Gastroesophageal sphincter (tissue), 4 donors: ENCODE measurements around the gene RMI1. TPM values are rescaled to one million over a fixed set of nuclear protein-coding genes. Genes with fewer than 3 reads are reported as not detected.
A peak's percentile ranks its signal among the peaks of the same experiment; 100 is the strongest.

Source experiments
- ATAC-seq: fragments of 150-250 bp; one replicate; pipeline ENCODE4 v1.9.1; 2016; ENCODE audit warnings: mild to moderate bottlenecking, moderate library complexity
- H3K27ac ChIP-seq, 4 donors: fragments of 200-600 bp; sonication (generic) in 3 of 4; 1 replicate in 3 of 4; 2 replicates in 1 of 4; pipeline ENCODE4 v1.5.1; 2016 to 2019
- H3K27me3 ChIP-seq: fragments of 200-600 bp; sonication (generic); one replicate; pipeline ENCODE4 v1.5.1; 2019
- H3K36me3 ChIP-seq, 2 donors: fragments of 200-600 bp; sonication (generic); one replicate each; pipeline ENCODE4 v1.5.1; 2019; ENCODE audit warnings: control low read depth in 1 of 2
- H3K4me1 ChIP-seq, 3 donors: fragments of 200-600 bp; sonication (generic); 1 replicate in 2 of 3; 2 replicates in 1 of 3; pipeline ENCODE4 v1.5.1; 2016 to 2019; ENCODE audit warnings: control low read depth in 2 of 3
- H3K4me3 ChIP-seq, 2 donors: fragments of 200-600 bp; sonication (generic); one replicate each; pipeline ENCODE4 v1.5.1; 2019; ENCODE audit warnings: mild to moderate bottlenecking in 1 of 2, moderate library complexity in 1 of 2
- H3K9me3 ChIP-seq, 3 donors: fragments of 200-600 bp; sonication (generic); one replicate each; pipeline ENCODE4 v1.5.1; 2017 to 2019; ENCODE audit warnings: control low read depth in 2 of 3
- EP300 ChIP-seq: sonication (generic); formaldehyde crosslinking; IDR thresholded peaks from one replicate; pipeline ENCODE4 v1.6.1; 2017; ENCODE audit warnings: antibody characterized with exemption, mild to moderate bottlenecking
- POLR2A ChIP-seq, 2 donors: fragments of 450-650 bp; IDR thresholded peaks; one replicate each; pipeline ENCODE4 v1.6.1; 2017; ENCODE audit warnings: antibody characterized with exemption in 2 of 2, mild to moderate bottlenecking in 2 of 2, moderate library complexity in 1 of 2
- POLR2AphosphoS5 ChIP-seq: sonication (generic); formaldehyde crosslinking; IDR thresholded peaks from one replicate; pipeline ENCODE4 v1.6.1; 2017; ENCODE audit warnings: antibody characterized with exemption
- WGBS, 2 donors: methylation state at CpG; one replicate each; pipeline ENCODE4 v1.1.5; 2018; ENCODE audit warnings: low coverage in 1 of 2; 5-methylcytosine and 5-hydroxymethylcytosine counted together
- total RNA-seq, 4 donors: library from RNA; depleted of rRNA; stranded (reverse); fragments of >200 nt; gene quantifications; one replicate each; pipeline ENCODE4 v1.1.0, GENCODE V29; 2016
- TF ChIP-seq, protein P1 (sequence below), 4 experiments: fragments of 200-600 bp in 2 of 4; fragments of 450-650 bp in 2 of 4; sonication (generic) in 1 of 4; IDR thresholded peaks; one replicate each; pipeline ENCODE4 v1.5.1; 2017 to 2019; ENCODE audit warnings: antibody characterized with exemption in 4 of 4, mild to moderate bottlenecking in 2 of 4, moderate library complexity in 2 of 4

The RMI1 gene
- total RNA-seq, 4 donors from 2014 or later, result 2.8 to 17.6 (median 4.5) TPM

DNA sequence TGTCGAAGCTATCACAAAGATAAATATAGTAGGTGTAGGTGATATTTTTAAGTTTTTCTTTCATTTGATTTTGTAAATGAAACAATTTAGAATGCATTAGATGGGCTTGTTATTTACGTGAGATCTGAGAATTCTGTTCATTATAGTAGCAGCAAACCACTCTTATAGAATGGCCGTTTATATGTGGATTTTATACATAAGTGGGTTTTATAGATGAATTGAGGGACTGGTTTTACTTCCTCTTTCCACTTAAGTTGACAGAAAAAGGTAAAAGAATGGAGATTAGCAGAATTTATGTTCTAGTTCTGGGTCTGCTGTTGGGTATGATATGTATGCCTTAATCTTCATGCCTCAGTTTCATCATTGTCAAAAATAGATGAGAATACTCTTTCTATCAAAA lies 5.6 kb downstream of the RMI1 start:
- H3K27me3 ChIP-seq, result no peaks in the 10 kb centered on the region
- H3K4me3 ChIP-seq, result no peak overlapping the region
- no peaks in the 10 kb centered on the region for H3K36me3 ChIP-seq
- H3K9me3 ChIP-seq, result no peaks in the 10 kb centered on the region
- peak overlapping the region; percentile 45 to 99 (median 68) for H3K27ac ChIP-seq
- H3K4me1 ChIP-seq, result peaks cover 0 to 69% (median 3%) of the 10 kb centered on the region in 3 donors
- TF ChIP-seq POLR2AphosphoS5, result no peak
- TF ChIP-seq, protein P1, sequence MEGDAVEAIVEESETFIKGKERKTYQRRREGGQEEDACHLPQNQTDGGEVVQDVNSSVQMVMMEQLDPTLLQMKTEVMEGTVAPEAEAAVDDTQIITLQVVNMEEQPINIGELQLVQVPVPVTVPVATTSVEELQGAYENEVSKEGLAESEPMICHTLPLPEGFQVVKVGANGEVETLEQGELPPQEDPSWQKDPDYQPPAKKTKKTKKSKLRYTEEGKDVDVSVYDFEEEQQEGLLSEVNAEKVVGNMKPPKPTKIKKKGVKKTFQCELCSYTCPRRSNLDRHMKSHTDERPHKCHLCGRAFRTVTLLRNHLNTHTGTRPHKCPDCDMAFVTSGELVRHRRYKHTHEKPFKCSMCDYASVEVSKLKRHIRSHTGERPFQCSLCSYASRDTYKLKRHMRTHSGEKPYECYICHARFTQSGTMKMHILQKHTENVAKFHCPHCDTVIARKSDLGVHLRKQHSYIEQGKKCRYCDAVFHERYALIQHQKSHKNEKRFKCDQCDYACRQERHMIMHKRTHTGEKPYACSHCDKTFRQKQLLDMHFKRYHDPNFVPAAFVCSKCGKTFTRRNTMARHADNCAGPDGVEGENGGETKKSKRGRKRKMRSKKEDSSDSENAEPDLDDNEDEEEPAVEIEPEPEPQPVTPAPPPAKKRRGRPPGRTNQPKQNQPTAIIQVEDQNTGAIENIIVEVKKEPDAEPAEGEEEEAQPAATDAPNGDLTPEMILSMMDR (IDR thresholded peaks at IDR 0.05), result no peak
- no peak for TF ChIP-seq POLR2A (IDR thresholded peaks at IDR 0.05)
- no peak for TF ChIP-seq EP300
- 74 to 87% methylated on average over 3 of the region's 3 CpGs for WGBS, 2 donors
- ATAC-seq, result no peak

DNA sequence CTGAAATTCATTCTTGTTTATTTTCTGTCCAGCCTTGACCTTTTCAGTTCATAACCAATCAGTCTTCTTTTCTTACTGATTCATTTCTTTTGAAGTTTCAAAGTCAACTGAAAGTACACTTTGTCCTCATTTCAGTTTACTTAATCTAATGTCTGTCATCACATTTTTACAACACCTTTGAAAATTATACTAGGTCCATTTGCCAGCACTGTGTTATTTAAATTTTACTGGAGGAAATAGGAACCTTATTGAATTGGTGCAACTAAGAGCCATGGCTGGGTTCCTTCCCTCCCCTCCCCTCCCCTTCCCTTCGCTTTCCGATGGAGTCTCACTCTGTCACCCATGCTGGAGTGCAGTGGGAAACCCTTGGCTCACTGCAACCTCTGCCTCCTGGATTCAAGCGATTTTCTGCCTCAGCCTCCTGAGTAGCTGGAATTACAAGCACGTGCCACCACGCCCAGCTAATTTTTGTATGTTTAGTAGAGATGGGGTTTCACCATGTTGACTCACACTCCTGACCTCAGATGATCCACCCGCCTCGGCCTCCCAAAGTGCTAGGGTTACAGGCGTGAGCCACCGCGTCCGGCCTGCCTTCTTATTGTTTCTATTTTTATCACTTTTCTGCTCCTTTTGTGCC lies 6.3 kb downstream of the RMI1 start:
- Histone ChIP-seq H3K36me3 (no peaks in the 10 kb centered on the region), H3K27me3 (no peaks in the 10 kb centered on the region), H3K9me3 (no peaks in the 10 kb centered on the region), H3K4me1 (peaks cover 0 to 63% (median 3%) of the 10 kb centered on the region in 3 donors), H3K27ac (peak overlapping the region; percentile 54 to 99 (median 68)), H3K4me3 (no peak overlapping the region)
- TF ChIP-seq POLR2A (IDR thresholded peaks at IDR 0.05) (no peak), POLR2AphosphoS5 (peak; percentile 60), EP300 (no peak)
- TF ChIP-seq, protein P1 (IDR thresholded peaks at IDR 0.05), result no peak
- WGBS, 2 donors, result 68 to 85% methylated on average over 4 to 11 of the region's 11 CpGs
- ATAC-seq, result peak; percentile 88

DNA sequence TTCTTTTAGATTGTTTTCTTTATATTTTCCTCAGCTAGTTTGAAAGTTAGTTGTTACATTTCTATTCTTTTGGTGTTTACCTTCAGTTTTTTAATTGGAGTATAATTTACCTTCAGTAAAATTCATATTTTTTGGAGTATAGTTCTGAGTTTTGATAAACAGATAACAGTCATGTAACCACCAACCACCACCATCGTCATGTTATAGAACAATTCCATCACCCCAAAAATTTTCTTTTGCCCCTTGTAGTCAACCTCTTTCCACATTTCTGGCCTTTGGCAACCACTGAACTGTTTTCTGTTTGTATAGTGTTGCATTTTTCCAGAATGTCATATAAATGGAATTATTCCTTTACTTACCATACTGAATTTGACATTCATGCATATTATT lies 6.8 kb downstream of the RMI1 start:
- no peak for TF ChIP-seq POLR2AphosphoS5
- TF ChIP-seq POLR2A (IDR thresholded peaks at IDR 0.05), result no peak
- TF ChIP-seq, protein P1 (IDR thresholded peaks at IDR 0.05), result no peak
- no peak for TF ChIP-seq EP300
- 100% methylated on average over 1 of the region's 1 CpG for WGBS, 2 donors
- ATAC-seq, result no peak

DNA sequence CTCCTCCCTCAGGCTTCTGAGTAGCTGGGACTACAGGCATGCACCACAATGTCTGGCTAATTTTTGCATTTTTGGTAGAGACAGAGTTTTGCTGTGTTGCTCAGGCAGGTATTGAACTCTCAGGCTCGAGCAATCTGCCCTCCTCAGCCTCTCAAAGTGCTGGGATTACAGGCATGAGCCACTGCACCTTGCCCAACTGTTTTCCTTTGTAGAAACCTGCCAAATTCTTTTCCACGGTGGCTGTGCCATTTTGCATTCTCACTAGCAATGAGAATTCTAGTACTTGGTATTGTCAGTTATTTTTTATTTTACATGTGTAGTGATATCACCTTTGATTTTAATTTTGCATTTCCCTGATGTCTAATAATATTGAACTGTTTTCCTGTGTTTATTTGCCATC lies 7.8 kb downstream of the RMI1 start:
- no peaks in the 10 kb centered on the region for H3K36me3 ChIP-seq
- no peaks in the 10 kb centered on the region for H3K27me3 ChIP-seq
- H3K4me3 ChIP-seq, result no peak overlapping the region
- 58 to 74% methylated on average over 2 of the region's 2 CpGs for WGBS, 2 donors
- TF ChIP-seq POLR2AphosphoS5 (no peak), POLR2A (IDR thresholded peaks at IDR 0.05) (no peak), EP300 (no peak)
- TF ChIP-seq, protein P1 (IDR thresholded peaks at IDR 0.05), result no peak
- H3K4me1 ChIP-seq, result peaks cover 0 to 60% (median 3%) of the 10 kb centered on the region in 3 donors
- ATAC-seq, result no peak
- H3K9me3 ChIP-seq, result no peaks in the 10 kb centered on the region
- H3K27ac ChIP-seq, result peak overlapping the region in 1 of 4 donors; percentile 99

More for the DNA sequence above, 6.8 kb downstream of the RMI1 start:
- H3K4me1 ChIP-seq, result peaks cover 0 to 63% (median 3%) of the 10 kb centered on the region in 3 donors
- H3K9me3 ChIP-seq, result no peaks in the 10 kb centered on the region
- H3K36me3 ChIP-seq, result no peaks in the 10 kb centered on the region
- H3K4me3 ChIP-seq, result no peak overlapping the region
- H3K27ac ChIP-seq, result peak overlapping the region; percentile 54 to 99 (median 68)
- no peaks in the 10 kb centered on the region for H3K27me3 ChIP-seq

DNA sequence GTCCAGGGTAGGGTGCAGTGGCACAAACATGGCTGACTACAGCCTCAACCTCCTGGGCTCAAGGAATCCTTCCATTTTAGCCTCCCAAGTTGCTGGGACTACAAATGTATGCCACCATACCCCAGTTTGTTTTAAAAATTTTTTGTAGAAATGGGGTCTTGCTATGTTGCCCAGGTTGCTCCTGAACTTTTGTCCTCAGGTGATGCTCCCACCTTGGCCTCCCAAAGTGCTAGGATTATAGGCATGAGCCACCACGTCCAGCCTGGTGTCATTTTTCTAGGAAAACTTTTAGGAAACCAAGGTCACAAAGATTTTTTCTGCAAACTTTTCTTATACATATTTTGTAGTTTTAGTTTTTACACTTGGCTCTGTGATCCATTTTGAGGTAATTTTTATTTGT lies 10.8 kb downstream of the RMI1 start:
- TF ChIP-seq POLR2AphosphoS5, result no peak
- no peak for TF ChIP-seq POLR2A (IDR thresholded peaks at IDR 0.05)
- TF ChIP-seq EP300, result no peak
- TF ChIP-seq, protein P1 (IDR thresholded peaks at IDR 0.05), result no peak
- ATAC-seq, result no peak
- Histone ChIP-seq H3K4me1 (peaks cover 0 to 36% (median 3%) of the 10 kb centered on the region in 3 donors), H3K4me3 (no peak overlapping the region), H3K27ac (no peak overlapping the region), H3K36me3 (no peaks in the 10 kb centered on the region), H3K27me3 (no peaks in the 10 kb centered on the region), H3K9me3 (no peaks in the 10 kb centered on the region)
- WGBS, 2 donors, result 71 to 100% methylated on average over 1 of the region's 1 CpG
